Measurements from ENCODE around the gene AMIGO3.
A peak's percentile ranks its signal among the peaks of the same experiment; 100 is the strongest.

Gene AMIGO3

DNA sequence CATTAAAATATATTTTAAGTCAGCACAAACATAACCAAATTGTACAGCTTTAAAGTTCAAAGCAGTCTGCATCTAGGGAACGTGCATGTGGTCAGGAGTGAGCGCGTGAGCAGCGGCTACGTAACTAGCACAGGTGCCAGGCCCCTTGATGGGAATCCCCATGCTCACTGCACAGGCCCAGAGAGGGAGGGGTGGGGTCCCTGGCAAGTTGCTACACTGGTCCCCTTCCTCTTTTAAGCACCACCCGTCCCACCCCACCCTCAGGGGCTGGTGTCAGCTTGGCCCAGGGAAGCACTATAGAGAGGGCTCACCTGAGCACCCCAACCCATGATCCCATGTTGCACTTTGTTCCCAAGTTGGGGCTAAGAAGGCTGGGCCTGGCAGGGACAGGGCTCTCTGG is 5.1 kb upstream of the AMIGO3 start:
- DNase-seq = peak; percentile 44

- peak; percentile 97 for DNase-seq
These were observed 4.4 kb upstream of the AMIGO3 start, which contains the start of gene GMPPB for GRCh38 chr3:49723628-49724551. Gene GMPPB, minus strand, starts transcription at chr3:49723951. Its CDS starts 225 bp downstream, at chr3:49723726.

GRCh38 chr3:49723296-49723627 is 3.8 kb upstream of the AMIGO3 start:
- peak; percentile 77 for DNase-seq

- no peak for DNase-seq
These were observed 3.4 kb upstream of the AMIGO3 start for GRCh38 chr3:49722896-49723295.

GRCh38 chr3:49721896-49722781 is 2.7 kb upstream of the AMIGO3 start:
- DNase-seq = no peak

DNA sequence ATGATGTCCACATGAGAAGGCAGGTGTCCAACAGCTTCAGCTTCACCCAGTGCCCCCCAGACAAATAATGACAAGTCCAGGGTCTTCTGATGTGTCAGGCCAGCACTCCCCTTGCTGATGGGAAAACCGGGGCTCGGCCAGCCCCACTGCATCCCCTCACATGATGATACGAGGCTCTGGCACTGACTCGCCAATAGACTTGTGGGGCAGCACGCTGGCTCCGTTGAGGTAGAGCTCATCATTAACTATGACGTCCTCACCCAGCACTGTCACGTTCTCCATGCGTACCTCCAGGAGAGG is 2.1 kb upstream of the AMIGO3 start:
- DNase-seq = no peak

- DNase-seq = no peak
These were observed 1.5 kb upstream of the AMIGO3 start for GRCh38 chr3:49720855-49721595.

GRCh38 chr3:49718858-49719213 is 648 bp downstream of the AMIGO3 start:
- no peak for DNase-seq

GRCh38 chr3:49717959-49718857 is 1.3 kb downstream of the AMIGO3 start:
- DNase-seq = peak; percentile 27

DNA sequence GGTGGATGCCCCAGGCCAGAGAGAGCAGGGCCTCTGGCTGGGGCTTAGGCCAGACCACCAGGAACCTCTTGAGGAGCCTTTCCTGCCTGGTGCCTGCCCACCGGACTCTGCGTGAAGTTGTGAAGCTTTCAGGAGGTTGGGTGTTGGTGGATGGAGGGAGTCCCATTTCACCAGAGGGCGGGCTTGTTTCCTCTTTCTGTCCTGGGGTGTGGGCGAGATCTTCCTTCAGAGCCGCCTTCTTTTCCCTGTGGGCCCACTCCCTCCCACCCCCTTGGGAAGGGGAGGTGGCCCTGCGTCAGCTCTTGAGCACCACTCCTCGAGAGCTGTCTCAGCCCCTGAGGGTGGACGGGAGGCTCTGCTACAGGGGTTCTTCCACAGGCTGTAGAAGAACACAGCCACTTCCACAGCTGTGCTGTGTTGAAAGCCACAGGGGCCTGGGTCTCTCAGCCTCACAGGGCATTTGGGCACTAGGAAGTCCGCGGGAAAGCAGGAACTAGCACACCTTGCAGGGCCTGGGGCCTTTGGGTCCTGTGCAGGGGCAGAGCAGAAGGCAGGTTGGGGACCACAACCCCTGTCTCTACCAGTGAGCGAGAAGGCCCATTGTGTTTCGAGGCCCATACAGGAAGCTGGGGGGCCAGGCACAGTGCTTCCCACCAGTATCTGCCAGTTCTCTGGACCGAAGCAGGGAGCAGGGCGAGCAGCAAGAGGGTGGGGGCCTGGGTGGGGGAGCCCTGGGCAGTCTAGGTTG is 2.1 kb downstream of the AMIGO3 start:
- DNase-seq = no peak

GRCh38 chr3:49716691-49717210 is 2.7 kb downstream of the AMIGO3 start:
- DNase-seq = no peak

DNA sequence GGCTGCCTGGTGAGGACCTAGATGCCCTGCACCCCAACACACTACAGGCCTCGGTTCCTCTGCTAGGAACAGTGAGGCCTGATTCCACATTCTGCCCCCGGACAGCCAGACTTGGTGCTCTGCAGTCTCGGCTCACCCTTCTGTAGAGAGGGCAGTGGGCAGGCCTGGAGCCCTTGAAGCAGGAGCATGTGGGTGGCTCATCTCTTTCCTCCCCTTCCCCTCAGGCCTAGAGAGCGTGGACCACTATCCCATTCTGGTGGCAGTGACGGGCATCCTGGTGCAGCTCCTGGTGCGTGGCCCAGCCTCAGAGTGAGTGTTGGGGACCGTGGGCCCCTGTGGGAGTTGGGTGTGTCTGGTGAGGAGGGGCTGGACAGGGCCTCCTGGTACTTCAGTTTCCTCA is 3.3 kb downstream of the AMIGO3 start:
- DNase-seq = no peak

DNA sequence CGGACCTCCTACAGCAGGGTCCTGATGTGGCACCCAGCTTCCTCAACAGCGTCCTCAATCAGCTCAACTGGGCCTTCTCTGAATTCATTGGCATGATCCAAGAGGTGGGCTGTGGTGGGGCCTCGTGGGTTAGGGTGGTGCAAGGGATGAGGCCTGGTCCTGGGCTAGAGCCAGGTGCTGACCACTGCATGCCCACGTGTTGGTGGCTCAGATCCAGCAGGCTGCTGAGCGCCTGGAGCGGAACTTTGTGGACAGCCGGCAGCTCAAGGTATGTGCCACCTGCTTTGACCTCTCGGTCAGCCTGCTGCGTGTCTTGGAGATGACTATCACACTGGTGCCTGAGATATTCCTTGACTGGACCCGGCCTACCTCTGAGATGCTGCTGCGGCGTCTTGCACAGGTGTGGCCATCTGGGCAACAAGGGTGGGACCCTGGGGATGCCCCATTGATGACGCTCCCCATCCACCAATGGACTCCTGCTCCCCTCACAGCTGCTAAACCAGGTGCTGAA is 3.8 kb downstream of the AMIGO3 start:
- no peak for DNase-seq

GRCh38 chr3:49714728-49715550 is 4.5 kb downstream of the AMIGO3 start:
- DNase-seq = no peak

GRCh38 chr3:49713336-49714105 is 6.0 kb downstream of the AMIGO3 start:
- no peak for DNase-seq

- no peak for DNase-seq
These were observed 6.7 kb downstream of the AMIGO3 start for GRCh38 chr3:49712631-49713317.

DNA sequence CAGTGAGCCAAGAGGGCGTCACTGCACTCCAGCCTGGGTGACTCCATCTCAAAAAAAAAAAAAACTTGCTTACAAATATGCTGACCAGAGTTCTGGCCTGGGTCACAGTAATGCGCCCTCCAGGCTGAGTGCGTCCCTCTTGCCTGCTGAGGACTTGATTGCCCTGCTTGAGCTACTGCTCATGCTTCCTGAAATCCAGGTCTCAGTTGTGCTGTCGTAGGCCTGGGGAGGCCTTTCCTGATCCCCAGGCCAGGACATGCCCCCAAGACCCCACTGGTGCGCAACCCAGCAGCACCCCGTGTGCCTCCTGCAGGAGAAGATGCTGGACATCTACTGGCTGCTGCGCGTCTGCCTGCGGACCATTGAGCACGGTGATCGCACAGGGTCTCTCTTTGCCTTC is 7.3 kb downstream of the AMIGO3 start:
- no peak for DNase-seq

DNA sequence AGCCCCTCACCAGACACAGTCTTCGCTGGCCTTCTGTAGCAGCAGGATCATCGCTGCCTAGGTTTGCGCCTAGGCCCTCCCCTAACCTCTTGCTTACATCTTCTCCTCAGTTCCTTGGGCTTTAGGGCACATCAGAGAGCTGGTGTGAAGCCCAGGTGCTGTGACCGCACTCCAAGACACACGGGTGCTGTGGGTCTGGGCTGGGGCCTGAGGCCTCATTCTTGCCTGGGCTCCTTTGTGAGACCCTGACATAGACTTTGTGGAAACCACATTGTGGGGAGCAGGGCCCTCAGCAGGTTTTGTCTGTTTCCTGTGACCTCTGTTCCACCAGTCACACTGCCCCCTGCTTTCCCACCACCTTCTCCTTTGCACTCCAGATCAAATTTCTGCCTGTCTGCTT is 8.0 kb downstream of the AMIGO3 start:
- DNase-seq = no peak

GRCh38 chr3:49709852-49710251 is 9.6 kb downstream of the AMIGO3 start:
- DNase-seq = no peak

All from stimulated activated CD4-positive, alpha-beta T cell treated with anti-CD3 and anti-CD28 coated beads, Interleukin-15, amount 100 ng/mL, for 24 hours (primary cell).